ENCODE data around the gene ARIH2.

ARIH2 gene

GRCh38 chr3:49019941-49020329, 101.3 kb downstream of the ARIH2 start:
- peak in 1 of 2 experiments; percentile 45 for DNase-seq (ENCODE audit: low spot score in 2 of 2)
- Histone ChIP-seq H3K27me3 (ENCODE audit: low read depth) (no peaks in the 10 kb centered on the region), H3K9me3 (no peaks in the 10 kb centered on the region), H3K36me3 (replicated peaks) (peaks cover 49% of the 10 kb centered on the region), H3K4me1 (peaks cover 19% of the 10 kb centered on the region), H3K4me3 (peak overlapping the region; percentile 84)
- in situ Hi-C loops (cut with MboI; ENCODE audit: low sequenced_read_pairs), result no loop called here

GRCh38 chr3:49020330-49021212, 101.9 kb downstream of the ARIH2 start:
- in situ Hi-C loops (cut with MboI; ENCODE audit: low sequenced_read_pairs), result no loop called here
- H3K4me3 ChIP-seq, result peak overlapping the region; percentile 84
- H3K36me3 ChIP-seq (replicated peaks), result peaks cover 49% of the 10 kb centered on the region
- peaks cover 19% of the 10 kb centered on the region for H3K4me1 ChIP-seq
- no peaks in the 10 kb centered on the region for H3K27me3 ChIP-seq (ENCODE audit: low read depth)
- DNase-seq (ENCODE audit: low spot score in 2 of 2), result peak in 1 of 2 experiments; percentile 53
- H3K9me3 ChIP-seq, result no peaks in the 10 kb centered on the region

DNA sequence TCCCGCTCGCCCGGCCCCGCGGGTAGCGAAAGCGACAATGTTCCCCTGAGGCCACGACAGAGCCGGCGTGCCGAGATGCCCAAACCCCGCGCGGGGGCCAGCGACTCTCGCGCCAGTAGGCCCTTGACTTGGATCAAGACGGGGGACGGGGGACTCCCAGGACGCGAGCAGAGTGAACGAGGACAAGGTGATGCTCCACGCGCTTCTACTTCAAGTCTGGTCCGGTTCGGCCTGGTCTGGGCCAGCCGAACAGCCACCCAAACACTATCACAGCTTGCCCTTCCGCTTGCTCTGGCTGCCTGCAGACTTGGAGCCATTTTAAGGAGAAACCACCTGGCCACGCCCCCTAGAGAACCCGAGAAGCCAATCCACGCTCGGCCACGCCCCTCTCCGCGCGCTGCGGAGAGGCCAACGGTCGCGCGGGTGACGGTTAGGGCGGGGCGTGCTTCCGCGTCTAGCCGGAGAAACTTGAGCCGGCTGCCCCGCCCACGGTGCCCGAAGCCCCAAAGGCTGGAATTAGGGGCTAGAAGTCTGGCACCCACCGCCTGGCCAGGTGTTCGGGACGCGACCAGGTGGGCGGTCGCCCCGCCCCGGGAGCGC, 102.7 kb downstream of the ARIH2 start:
- Histone ChIP-seq H3K4me3 (peak overlapping the region; percentile 84), H3K27me3 (ENCODE audit: low read depth) (no peaks in the 10 kb centered on the region), H3K4me1 (peaks cover 19% of the 10 kb centered on the region), H3K9me3 (no peaks in the 10 kb centered on the region), H3K36me3 (replicated peaks) (peaks cover 49% of the 10 kb centered on the region)
- in situ Hi-C loops (cut with MboI; ENCODE audit: low sequenced_read_pairs), result no loop called here
- peak; percentile 92 to 100 for DNase-seq (ENCODE audit: low spot score in 2 of 2)

DNA sequence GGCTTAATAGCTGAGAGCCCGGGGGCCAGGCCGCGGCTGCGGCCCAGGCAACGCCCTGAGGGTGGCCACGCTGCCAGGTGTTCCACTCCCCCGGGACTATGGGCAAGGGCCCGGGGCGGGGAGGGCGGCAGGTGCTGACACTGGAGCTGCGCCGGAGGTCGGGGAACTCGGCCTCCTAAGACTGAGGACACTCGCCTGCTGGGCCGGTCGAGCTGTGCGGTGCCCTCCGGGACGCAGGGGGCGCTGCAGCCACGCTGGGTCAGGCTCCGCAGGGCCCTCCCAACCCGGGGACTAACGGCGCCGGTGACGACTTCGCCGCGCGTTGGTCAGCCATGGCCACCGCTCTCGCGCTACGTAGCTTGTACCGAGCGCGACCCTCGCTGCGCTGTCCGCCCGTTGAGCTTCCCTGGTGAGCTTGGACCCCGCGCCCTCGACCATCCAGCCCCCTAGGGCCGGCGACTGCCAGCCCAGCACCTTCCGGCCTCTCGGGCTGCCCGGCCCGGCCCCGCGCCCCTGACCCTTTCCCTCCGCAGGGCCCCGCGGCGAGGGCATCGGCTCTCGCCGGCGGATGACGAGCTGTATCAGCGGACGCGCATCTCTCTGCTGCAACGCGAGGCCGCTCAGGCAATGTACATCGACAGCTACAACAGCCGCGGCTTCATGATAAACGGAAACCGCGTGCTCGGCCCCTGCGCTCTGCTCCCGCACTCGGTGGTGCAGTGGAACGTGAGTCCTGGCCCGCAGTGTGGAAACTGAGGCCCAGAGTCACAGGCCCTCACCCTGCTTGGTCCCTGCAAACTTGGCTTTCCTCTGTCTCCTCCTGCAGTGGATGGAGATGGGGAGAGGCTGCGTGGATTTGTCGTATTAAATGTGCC, 103.4 kb downstream of the ARIH2 start, which contains the start of gene NDUFAF3:
NDUFAF3 (plus strand) TSS at position 309 of the 875 bp plus-strand sequence; CDS start at position 333, 24 bp downstream.
- peak; percentile 85 to 96 for DNase-seq (ENCODE audit: low spot score in 2 of 2)
- H3K4me1 ChIP-seq, result peaks cover 19% of the 10 kb centered on the region
- in situ Hi-C loops (cut with MboI; ENCODE audit: low sequenced_read_pairs), result no loop called here
- no peaks in the 10 kb centered on the region for H3K9me3 ChIP-seq
- peaks cover 49% of the 10 kb centered on the region for H3K36me3 ChIP-seq (replicated peaks)
- H3K27me3 ChIP-seq (ENCODE audit: low read depth), result no peaks in the 10 kb centered on the region
- peak within 1 kb of the TSS; percentile 84 for H3K4me3 ChIP-seq

GRCh38 chr3:49022688-49023171, 104.1 kb downstream of the ARIH2 start:
- peaks cover 19% of the 10 kb centered on the region for H3K4me1 ChIP-seq
- H3K4me3 ChIP-seq, result peak overlapping the region; percentile 84
- no peaks in the 10 kb centered on the region for H3K27me3 ChIP-seq (ENCODE audit: low read depth)
- no peaks in the 10 kb centered on the region for H3K9me3 ChIP-seq
- DNase-seq (ENCODE audit: low spot score in 2 of 2), result peak in 1 of 2 experiments; percentile 56
- in situ Hi-C loops (cut with MboI; ENCODE audit: low sequenced_read_pairs), result no loop called here
- H3K36me3 ChIP-seq (replicated peaks), result peaks cover 56% of the 10 kb centered on the region

DNA sequence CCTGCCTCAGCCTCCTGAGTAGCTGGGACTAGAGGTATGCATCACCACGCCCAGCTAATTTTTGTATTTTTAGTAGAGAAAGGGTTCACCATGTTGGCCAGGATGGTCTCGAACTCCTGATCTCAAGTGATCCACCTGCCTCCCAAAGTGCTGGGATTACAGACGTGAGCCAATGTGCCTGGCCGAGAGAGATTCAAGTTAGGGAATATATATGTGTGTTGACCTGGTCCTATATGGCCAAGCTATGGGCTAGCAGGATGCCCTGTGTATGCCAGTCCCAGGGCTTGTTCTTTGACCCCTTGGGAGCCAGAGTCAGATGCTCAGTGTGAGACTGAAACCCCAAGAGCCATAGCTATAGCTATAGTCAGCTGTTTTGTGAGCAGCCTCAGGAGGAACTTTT, 105.1 kb downstream of the ARIH2 start:
- in situ Hi-C loops (cut with MboI; ENCODE audit: low sequenced_read_pairs), result no loop called here
- H3K27me3 ChIP-seq (ENCODE audit: low read depth), result no peaks in the 10 kb centered on the region
- no peak for DNase-seq (ENCODE audit: low spot score in 2 of 2)
- H3K36me3 ChIP-seq (replicated peaks), result peaks cover 64% of the 10 kb centered on the region
- H3K4me1 ChIP-seq, result peaks cover 27% of the 10 kb centered on the region
- no peaks in the 10 kb centered on the region for H3K9me3 ChIP-seq
- H3K4me3 ChIP-seq, result no peak overlapping the region

DNA sequence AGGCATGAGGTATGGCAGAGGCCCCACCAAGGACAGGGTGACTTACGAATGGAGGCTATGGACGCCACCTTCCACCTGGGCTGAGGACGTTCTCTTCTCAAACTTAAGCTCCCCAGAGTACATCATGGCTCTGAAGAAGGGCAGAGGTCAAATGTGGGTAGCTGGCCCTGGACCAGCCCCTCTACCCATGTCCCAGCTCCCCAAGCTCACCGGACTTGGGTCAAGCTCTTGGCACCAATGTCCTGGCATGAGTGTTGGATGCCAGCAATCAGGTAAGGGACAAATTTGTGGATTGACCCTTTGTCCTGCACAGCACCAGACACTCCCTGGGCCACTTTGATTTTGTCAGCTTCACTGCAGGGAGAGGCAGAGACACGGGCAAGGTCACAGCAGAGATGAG, 105.8 kb downstream of the ARIH2 start:
- Histone ChIP-seq H3K36me3 (replicated peaks) (peaks cover 64% of the 10 kb centered on the region), H3K27me3 (ENCODE audit: low read depth) (no peaks in the 10 kb centered on the region), H3K4me3 (no peak overlapping the region), H3K9me3 (no peaks in the 10 kb centered on the region), H3K4me1 (peaks cover 20% of the 10 kb centered on the region)
- DNase-seq (ENCODE audit: low spot score in 2 of 2), result no peak
- in situ Hi-C loops (cut with MboI; ENCODE audit: low sequenced_read_pairs), result no loop called here

GRCh38 chr3:49025005-49025792, 106.6 kb downstream of the ARIH2 start:
- no peaks in the 10 kb centered on the region for H3K9me3 ChIP-seq
- no peak overlapping the region for H3K4me3 ChIP-seq
- H3K4me1 ChIP-seq, result peaks cover 13% of the 10 kb centered on the region
- H3K36me3 ChIP-seq (replicated peaks), result peaks cover 64% of the 10 kb centered on the region
- in situ Hi-C loops (cut with MboI; ENCODE audit: low sequenced_read_pairs), result no loop called here
- H3K27me3 ChIP-seq (ENCODE audit: low read depth), result no peaks in the 10 kb centered on the region
- no peak for DNase-seq (ENCODE audit: low spot score in 2 of 2)

- peak in 1 of 2 experiments; percentile 11 for DNase-seq (ENCODE audit: low spot score in 2 of 2)
- Histone ChIP-seq H3K27me3 (ENCODE audit: low read depth) (no peaks in the 10 kb centered on the region), H3K9me3 (no peaks in the 10 kb centered on the region), H3K36me3 (replicated peaks) (peaks cover 64% of the 10 kb centered on the region), H3K4me1 (peaks cover 13% of the 10 kb centered on the region), H3K4me3 (no peak overlapping the region)
- in situ Hi-C loops (cut with MboI; ENCODE audit: low sequenced_read_pairs), result no loop called here
Observed at GRCh38 chr3:49025793-49026520, 107.3 kb downstream of the ARIH2 start.

GRCh38 chr3:49026536-49026935, 107.9 kb downstream of the ARIH2 start:
- Histone ChIP-seq H3K4me1 (peaks cover 13% of the 10 kb centered on the region), H3K27me3 (ENCODE audit: low read depth) (no peaks in the 10 kb centered on the region), H3K9me3 (no peaks in the 10 kb centered on the region), H3K4me3 (no peak overlapping the region), H3K36me3 (replicated peaks) (peaks cover 67% of the 10 kb centered on the region)
- in situ Hi-C loops (cut with MboI; ENCODE audit: low sequenced_read_pairs), result no loop called here
- DNase-seq (ENCODE audit: low spot score in 2 of 2), result no peak

DNA sequence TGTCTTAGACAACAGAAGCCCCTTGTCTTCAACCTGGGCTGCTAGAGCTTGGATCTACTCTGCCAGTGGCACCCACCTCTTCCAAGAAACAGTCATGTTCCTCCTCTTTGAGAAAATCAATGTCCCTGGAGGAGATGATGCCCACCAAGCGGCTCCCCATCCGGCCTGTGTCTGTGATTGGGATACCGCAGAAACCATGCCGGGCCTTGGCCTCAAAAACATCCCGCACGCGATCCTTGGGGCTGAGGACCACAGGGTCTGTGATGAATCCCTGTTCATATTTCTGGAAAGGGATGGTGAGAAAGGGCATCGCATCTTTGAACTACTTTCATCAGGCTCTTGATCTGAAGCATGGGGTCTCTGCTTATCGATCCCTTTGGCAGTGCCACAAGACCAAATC, 109.0 kb downstream of the ARIH2 start:
- Histone ChIP-seq H3K4me3 (peak overlapping the region; percentile 70; the same call in 1 of the 2 replicates), H3K27me3 (ENCODE audit: low read depth) (no peaks in the 10 kb centered on the region), H3K9me3 (no peaks in the 10 kb centered on the region), H3K4me1 (peaks cover 13% of the 10 kb centered on the region), H3K36me3 (replicated peaks) (peaks cover 75% of the 10 kb centered on the region)
- no peak for DNase-seq (ENCODE audit: low spot score in 2 of 2)
- in situ Hi-C loops (cut with MboI; ENCODE audit: low sequenced_read_pairs), result no loop called here

DNA sequence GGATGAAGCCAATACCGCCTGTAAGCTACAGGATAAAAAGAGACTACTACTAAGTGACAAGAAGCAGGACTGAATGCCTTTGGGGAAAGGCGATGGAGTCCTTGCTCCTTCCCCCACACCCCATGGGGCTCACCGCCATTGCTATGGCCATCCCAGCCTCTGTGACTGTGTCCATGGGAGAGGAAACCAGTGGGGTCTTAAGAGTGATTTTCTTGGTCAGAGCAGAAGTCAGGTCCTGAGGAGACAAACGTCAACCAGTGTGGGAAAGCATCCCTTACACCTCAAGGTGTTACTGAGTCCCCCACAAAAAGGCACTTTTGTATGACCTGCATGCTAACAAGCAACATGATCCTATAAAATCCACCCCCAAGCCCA, 109.6 kb downstream of the ARIH2 start:
- H3K4me1 ChIP-seq, result peaks cover 8% of the 10 kb centered on the region
- no peaks in the 10 kb centered on the region for H3K27me3 ChIP-seq (ENCODE audit: low read depth)
- peaks cover 75% of the 10 kb centered on the region for H3K36me3 ChIP-seq (replicated peaks)
- H3K9me3 ChIP-seq, result no peaks in the 10 kb centered on the region
- no peak for DNase-seq (ENCODE audit: low spot score in 2 of 2)
- H3K4me3 ChIP-seq, result peak overlapping the region; percentile 70
- in situ Hi-C loops (cut with MboI; ENCODE audit: low sequenced_read_pairs), result no loop called here
